CD4-positive, alpha-beta T cell treated with Interleukin-4 for 4 hours (primary cell): Measurements from ENCODE around the gene PISD.
A peak's percentile ranks its signal among the peaks of the same experiment; 100 is the strongest.
"Not testable (repeated sequence)": the region's sequence is repeated elsewhere in the genome, so short reads cannot be mapped to it uniquely, and the experiment has no call there.

Experiments
- DNase-seq: peaks from one replicate; pipeline ENCODE4 v3.0.0-alpha.2; 2020

PISD gene

GRCh38 chr22:31661851-31662667 lies at the start of gene PISD:
TSS of gene PISD (minus strand) at chr22:31662215. CDS start at chr22:31662208, 7 bp downstream.
- peak; percentile 94 for DNase-seq

- DNase-seq, result not testable (repeated sequence)
Measured at GRCh38 chr22:31711226-31711625, 49.2 kb upstream of the PISD start.

DNA sequence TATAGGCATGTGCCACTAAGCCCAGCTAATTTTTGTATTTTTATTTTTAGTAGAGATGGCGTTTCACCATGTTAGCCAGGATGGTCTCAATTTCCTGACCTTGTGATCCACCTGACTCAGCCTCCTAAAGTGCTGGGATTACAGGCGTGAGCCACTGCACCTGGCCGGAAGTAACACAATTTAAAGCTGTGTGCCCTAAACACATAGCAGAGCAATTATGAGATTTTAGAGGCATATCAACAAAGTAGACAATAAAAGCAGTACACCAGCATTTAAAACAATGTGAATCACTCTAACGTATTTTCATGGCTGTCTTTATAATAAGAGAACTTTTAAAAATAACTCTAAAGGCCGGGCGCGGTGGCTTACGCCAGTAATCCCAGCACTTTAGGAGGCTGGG lies 45.5 kb upstream of the PISD start:
- no peak for DNase-seq

DNA sequence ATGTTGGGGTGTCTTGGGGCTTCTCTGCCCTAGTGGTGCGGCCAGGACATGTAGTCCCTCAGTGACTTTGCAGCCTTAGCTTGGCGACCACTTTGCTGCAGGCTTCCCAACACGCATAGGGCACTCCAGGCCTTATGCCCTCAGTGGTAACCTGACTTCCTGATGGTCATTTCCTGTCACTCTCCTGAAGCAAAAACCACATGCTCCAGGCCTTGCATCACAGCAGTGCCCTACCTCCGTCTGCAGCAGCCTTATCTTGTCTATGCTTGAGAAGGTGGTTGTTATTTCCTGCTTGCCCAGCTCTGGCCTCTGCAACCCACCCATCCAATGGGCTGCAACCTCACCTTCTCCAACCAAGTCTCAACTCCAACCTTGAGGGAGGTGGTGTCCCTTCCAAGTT lies 33.4 kb upstream of the PISD start:
- DNase-seq, result no peak

DNA sequence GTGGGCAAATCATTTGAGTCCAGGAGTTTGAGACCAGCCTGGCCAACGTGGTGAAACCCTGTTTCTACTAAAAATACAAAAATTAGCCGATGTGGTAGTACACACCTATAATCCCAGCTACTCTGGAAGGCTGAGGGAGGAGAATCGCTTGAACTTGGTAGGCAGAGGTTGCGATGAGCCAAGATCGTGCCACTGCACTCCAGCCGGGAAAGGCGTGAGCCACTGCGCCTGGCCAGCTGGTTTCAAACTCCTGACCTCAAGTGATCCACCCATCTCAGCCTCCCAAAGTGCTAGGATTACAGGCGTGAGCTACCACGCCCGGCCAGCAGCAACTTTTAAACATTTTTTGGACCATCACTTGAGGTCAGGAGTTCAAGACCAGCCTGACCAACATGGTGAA lies 32.0 kb upstream of the PISD start:
- DNase-seq, result not testable (repeated sequence)

- DNase-seq, result peak; percentile 53
Measured at GRCh38 chr22:31692186-31692886, 30.3 kb upstream of the PISD start.

- DNase-seq, result no peak
Measured at GRCh38 chr22:31691408-31691807, 29.4 kb upstream of the PISD start.

- DNase-seq, result no peak
Measured at GRCh38 chr22:31683181-31684105, 21.4 kb upstream of the PISD start.

GRCh38 chr22:31682751-31683150 lies 20.7 kb upstream of the PISD start:
- no peak for DNase-seq

DNA sequence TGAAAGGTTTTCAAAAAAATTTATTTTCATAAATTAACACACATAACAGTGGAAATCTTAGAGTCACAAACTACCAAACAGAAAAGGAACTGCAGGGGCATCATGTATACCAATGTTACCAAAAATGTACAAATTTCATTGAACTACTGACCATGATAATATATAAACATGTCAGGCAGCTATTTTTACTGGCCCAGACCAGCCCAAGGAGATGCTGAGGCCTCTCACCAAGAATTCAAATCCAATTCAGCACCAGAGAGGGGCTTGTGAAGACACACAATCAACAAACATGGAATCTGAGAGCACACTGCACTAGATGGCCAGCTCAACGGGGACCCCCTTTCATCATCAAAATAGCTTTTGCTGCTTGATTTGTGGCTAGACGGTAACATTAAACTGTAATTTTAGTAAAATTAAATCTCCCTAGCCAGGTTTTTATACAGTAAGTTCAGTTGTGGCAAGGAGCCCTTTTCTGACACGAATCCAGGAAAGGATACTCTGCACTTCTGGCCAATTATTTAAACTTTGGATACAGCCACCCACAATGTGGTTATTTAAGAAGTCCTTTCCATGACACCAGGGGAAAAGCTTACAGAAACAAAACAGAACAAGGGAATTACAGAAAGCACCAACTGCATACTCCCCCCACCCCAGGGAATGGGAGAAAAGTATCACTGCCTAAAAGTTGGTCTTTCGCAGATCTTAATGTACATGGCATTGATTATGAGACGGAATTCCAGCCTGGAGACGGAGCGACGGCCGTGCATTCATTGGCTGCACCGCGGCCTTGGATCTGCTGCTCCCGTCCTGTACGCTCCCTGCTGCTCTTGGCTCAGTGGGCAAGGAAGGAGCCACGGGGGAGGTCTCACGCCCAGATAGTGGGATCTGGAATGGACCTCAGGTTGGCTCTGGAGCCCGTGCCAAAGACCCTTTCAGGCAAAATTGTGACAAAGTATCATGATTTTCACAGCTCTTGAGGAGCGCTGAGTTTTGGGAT lies 19.6 kb upstream of the PISD start:
- no peak for DNase-seq

DNA sequence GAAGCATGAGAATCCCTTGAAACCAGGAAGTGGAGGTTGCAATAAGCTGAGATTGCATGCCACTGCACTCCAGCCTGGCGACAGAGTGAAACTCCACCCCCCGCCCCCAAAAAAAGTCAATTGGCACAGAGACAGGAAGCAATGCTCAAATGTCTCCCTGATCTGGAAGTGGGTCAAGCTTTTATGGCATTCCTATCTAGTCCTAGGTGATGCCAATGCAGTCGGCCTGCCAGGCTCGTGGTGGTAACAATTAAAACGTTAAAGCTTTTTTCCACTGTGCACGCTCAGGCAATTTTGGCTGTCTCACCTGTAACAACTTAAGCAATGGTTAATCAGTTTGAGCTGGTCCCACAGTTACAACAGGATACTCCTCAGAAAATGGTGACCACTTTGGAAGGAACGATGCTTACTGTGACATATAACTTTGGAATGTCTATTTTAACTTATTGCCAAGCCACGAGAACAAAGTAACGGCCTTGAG lies 18.9 kb upstream of the PISD start:
- no peak for DNase-seq

GRCh38 chr22:31678748-31679147 lies 16.7 kb upstream of the PISD start:
- DNase-seq, result no peak

GRCh38 chr22:31676700-31677099 lies 14.7 kb upstream of the PISD start:
- peak; percentile 95 for DNase-seq

GRCh38 chr22:31674219-31674618 lies 12.2 kb upstream of the PISD start:
- DNase-seq, result not testable (repeated sequence)

GRCh38 chr22:31668849-31669248 lies 6.8 kb upstream of the PISD start:
- not testable (repeated sequence) for DNase-seq

DNA sequence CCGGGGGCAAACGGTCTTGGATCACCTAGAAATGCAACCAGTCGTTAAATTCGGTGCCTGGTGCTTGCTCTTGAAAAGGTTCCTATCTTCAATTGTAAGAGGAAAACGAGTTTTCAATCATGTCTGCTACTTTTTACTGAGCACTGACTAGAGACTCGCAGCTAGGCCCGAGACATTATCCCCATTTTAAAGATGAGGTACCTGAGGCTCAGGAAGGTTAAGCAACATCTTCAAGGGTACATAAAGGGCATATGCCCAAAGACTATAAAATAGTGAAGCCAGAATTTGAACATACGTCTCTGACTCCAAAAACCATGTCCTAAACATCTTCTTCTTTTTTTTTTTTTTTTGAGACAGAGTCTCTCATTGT lies 638 bp upstream of the PISD start:
- no peak for DNase-seq

GRCh38 chr22:31660860-31661341 lies 1.1 kb downstream of the PISD start:
- peak; percentile 77 for DNase-seq

- no peak for DNase-seq
Measured at GRCh38 chr22:31659246-31659645, 2.8 kb downstream of the PISD start.

DNA sequence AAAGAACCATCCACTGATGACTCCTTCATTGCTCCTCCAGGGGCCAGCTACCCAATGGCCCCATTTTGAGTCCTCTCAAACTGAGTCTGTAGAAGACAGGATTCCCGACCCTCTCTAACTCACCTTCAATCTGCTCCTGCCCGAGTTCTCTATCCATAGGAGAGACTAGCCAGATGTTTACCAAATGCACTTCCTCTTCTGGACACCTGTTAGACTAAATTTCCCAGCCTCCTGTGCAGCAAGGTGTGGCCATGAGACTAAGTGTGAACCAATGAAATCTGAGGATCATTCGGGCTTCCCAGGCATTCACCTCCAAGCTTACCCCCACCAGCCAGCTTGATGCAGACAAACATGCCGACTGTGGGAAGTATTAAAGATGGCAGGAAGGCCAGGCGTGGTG lies 7.6 kb downstream of the PISD start:
- no peak for DNase-seq

GRCh38 chr22:31653944-31654343 lies 8.1 kb downstream of the PISD start:
- no peak for DNase-seq

GRCh38 chr22:31652911-31653684 lies 8.9 kb downstream of the PISD start:
- no peak for DNase-seq
